Lower leg skin (tissue), 4 donors: ENCODE data around the gene TSEN15. TPM values are rescaled to one million over a fixed set of nuclear protein-coding genes. Genes with fewer than 3 reads are reported as not detected.

Experiments used
- DNase-seq, 2 donors: peaks; one replicate each; pipeline ENCODE4 v3.0.0-alpha.2; 2019; ENCODE audit warnings: low spot score in 2 of 2
- H3K4me3 ChIP-seq: fragments of 200-600 bp; sonication (generic); 2 replicates; pipeline ENCODE4 v1.5.1; 2017; ENCODE audit warnings: mild to moderate bottlenecking, low read depth; ENCODE audit not compliant: poor library complexity, severe bottlenecking
- CTCF ChIP-seq, 3 donors: fragments of 450-650 bp; IDR thresholded peaks; one replicate each; pipeline ENCODE4 v1.5.1; 2016; ENCODE audit warnings: antibody characterized with exemption in 3 of 3, mild to moderate bottlenecking in 3 of 3, moderate library complexity in 2 of 3
- POLR2A ChIP-seq, 2 donors: fragments of 450-650 bp; IDR thresholded peaks; one replicate each; pipeline ENCODE4 v1.6.1; 2016 to 2017; ENCODE audit warnings: antibody characterized with exemption in 2 of 2, mild to moderate bottlenecking in 1 of 2, moderate library complexity in 1 of 2
- WGBS, 2 donors: methylation state at CpG; one replicate each; pipeline ENCODE4 v1.1.5; 2018; 5-methylcytosine and 5-hydroxymethylcytosine counted together
- intact Hi-C: fragments of 100-400 bp; cut with DNase I; formaldehyde crosslinking; loops from one replicate; pipeline ENCODE4 v1.15.0; 2023; ENCODE audit warnings: low total_unique reads
- total RNA-seq, 4 donors: library from RNA; depleted of rRNA; stranded (reverse); fragments of >200 nt; gene quantifications; one replicate each; pipeline ENCODE4 v1.1.0, GENCODE V29; 2016

Gene TSEN15
- total RNA-seq, 4 donors from 2014 or later = 6.8 to 35.9 (median 12.8) TPM

DNA sequence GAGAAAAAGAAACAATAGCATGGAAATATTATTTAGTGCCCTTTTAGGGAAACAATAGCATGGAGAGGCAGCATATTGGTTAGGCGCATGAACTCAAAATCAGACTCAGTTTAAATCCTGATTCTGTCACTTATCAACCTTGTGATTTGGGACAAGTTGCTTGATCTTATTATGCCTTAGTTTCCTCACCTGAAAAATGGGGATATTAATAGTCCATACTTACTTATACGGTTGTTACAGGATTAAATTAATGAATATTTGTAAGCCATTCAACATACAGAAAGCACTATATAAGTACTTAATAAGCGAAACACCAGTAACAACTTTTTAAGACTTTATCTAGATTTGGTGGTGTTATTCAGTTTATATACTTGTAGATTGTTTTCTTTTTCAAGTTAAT is 1.2 kb downstream of the TSEN15 start:
- 59 to 72% methylated on average over 3 of the region's 3 CpGs for WGBS, 2 donors
- DNase-seq = no peak
- intact Hi-C loops = no loop called here
- TF ChIP-seq POLR2A (IDR thresholded peaks at IDR 0.05) (no peak), CTCF (IDR thresholded peaks at IDR 0.05) (no peak)
- no peak overlapping the region for H3K4me3 ChIP-seq

DNA sequence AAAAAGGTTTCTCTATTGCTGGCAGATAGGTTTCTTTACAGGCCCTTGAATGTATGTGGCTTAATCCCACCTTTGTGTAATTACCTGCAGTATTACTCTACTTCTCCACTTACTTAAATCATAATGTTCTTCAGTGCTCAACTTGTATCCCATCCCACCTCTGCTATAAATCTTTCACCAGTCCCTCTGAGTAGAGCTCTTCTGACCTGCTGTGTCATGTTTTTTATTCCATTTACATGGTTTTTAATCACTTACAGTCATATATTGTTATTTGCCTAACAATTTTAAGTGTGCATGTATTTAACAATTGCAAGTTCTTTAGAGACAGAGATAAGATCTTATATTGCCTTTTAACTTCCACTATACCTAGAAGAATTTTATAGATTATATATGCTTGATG is 2.4 kb downstream of the TSEN15 start:
- no peak for TF ChIP-seq POLR2A (IDR thresholded peaks at IDR 0.05)
- no peak for TF ChIP-seq CTCF (IDR thresholded peaks at IDR 0.05)
- no peak overlapping the region for H3K4me3 ChIP-seq
- intact Hi-C loops = no loop called here
- no peak for DNase-seq

DNA sequence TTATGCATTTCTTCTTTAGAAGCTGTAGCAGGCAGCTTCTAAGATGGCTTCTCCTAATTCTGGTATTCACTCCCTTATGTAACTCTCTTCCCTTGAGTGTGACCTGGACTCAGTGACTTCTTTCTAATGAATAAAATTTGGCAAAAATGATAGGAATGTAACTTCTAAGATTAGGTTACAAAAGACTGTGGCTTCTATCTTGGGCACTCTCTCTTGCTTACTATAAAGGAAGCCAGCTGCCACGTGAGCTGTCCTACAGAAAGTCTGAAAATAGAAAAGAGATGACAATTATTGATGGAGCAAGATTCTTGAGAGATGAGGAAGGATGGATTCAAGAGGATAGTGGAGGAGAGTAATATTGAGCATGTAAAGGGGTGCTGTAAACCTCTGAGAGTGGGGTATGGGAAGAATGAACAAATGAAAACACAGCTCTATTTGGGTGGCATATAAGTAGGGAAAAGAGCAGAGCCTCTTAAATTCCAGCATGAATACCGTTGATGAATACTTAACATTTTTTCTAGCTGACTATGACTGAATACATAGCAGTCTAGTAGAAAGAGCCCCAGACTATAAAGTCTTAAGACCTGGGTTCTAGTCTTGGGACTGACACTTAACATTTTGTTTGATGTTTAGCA is 5.5 kb downstream of the TSEN15 start:
- intact Hi-C loops = no loop called here
- WGBS, 2 donors = 59 to 64% methylated on average over 2 of the region's 2 CpGs
- no peak for DNase-seq
- no peak overlapping the region for H3K4me3 ChIP-seq
- no peak for TF ChIP-seq POLR2A (IDR thresholded peaks at IDR 0.05)

- TF ChIP-seq CTCF (IDR thresholded peaks at IDR 0.05) (no peak), POLR2A (IDR thresholded peaks at IDR 0.05) (no peak)
- no peak for DNase-seq
- H3K4me3 ChIP-seq = no peak overlapping the region
- intact Hi-C loops = no loop called here
Observed at GRCh38 chr1:184059887-184060286, 8.4 kb downstream of the TSEN15 start.

- TF ChIP-seq CTCF (IDR thresholded peaks at IDR 0.05) (no peak), POLR2A (IDR thresholded peaks at IDR 0.05) (no peak)
- intact Hi-C loops = no loop called here
- 95 to 96% methylated on average over 3 of the region's 3 CpGs for WGBS, 2 donors
- DNase-seq = no peak
- no peak overlapping the region for H3K4me3 ChIP-seq
Observed at GRCh38 chr1:184060316-184060715, 8.8 kb downstream of the TSEN15 start.

GRCh38 chr1:184061396-184062003 is 10.0 kb downstream of the TSEN15 start:
- no peak for TF ChIP-seq POLR2A (IDR thresholded peaks at IDR 0.05)
- no peak for TF ChIP-seq CTCF (IDR thresholded peaks at IDR 0.05)
- intact Hi-C loops = no loop called here
- 80 to 88% methylated on average over 2 of the region's 2 CpGs for WGBS, 2 donors
- no peak for DNase-seq
- H3K4me3 ChIP-seq = no peak overlapping the region
